SIG-M5 (cell line): ENCODE data around the gene SBK2.
"Not testable (repeated sequence)": the region's sequence is repeated elsewhere in the genome, so short reads cannot be mapped to it uniquely, and the experiment has no call there.

Experiments
- DNase-seq: peaks from one replicate; lab custom pipeline; 2025; lab: John Stamatoyannopoulos, UW

SBK2 gene

DNA sequence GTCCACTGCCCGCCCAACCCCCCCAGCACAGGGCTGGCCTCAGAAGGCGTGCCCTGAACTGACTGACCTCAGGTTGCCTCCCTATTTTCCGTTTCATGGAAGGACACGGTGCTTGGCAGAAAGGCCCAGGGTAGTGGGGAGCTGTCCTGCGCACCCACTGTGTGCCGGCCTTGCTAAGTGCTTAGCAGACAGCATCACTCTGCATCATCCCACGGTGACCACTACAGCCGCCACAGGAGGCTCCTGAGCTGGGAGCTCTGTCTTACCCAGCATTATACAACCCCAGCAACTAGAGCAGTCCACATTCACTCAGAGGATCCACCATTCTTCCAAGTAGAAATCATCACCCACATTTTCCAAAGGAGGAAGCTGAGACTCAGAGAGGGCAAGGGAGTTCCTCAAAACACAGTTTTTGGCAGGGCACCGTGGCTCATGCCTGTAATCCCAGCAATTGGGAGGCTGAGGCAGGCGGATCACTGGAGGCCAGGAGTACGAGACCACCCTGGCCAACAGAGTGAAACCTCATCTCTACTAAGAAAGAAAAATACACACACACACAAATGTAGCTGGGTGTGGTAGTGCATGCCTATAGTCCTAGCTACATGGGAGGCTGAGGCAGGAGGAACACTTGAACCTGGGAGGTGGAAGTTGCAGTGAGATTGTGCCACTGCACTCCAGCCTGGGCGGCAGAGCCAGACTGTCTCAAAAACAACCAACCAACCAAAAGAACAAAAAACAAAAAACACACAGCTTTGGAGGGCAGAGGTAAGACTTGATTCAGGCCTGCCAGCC is 1.6 kb downstream of the SBK2 start:
- no peak for DNase-seq

DNA sequence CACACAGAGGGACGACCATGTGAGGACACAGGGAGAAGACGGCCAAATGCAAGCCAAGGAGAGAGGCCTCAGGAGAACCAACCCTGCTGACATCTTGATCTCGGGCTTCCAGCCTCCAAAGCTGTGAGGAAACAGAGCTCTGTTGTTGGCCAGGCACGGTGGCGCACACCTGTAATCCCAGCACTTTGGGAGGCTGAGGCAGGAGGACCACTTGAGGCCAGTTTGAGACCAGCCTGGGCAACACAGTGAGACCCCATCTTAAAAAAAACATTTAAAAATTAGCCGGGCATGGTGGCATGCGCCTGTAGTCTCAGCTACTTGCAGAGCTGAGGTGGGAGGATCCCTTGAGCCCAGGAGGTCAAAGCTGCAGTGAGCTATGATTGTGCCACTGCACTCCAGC is 2.7 kb downstream of the SBK2 start:
- DNase-seq, result not testable (repeated sequence)

DNA sequence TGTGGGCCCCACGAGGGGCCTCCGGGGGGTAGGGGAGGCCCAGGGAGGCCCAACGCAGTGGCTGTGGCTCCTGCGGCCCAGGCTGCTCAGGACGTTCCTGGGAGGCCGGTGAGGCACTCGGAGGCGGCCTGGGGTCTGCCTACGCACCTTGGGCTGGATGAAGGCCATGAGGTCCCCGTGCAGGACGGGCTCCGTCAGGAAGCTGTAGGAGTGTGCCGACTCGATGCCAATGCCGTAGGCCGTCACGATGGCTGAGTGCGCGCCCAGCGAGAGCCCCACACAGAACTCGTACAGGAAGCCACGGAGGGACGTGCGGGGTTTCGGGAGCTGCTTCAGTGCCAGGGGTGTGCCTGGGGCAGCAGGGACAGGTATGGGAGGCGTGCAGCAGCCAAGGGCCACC is 5.9 kb downstream of the SBK2 start:
- DNase-seq, result no peak

DNA sequence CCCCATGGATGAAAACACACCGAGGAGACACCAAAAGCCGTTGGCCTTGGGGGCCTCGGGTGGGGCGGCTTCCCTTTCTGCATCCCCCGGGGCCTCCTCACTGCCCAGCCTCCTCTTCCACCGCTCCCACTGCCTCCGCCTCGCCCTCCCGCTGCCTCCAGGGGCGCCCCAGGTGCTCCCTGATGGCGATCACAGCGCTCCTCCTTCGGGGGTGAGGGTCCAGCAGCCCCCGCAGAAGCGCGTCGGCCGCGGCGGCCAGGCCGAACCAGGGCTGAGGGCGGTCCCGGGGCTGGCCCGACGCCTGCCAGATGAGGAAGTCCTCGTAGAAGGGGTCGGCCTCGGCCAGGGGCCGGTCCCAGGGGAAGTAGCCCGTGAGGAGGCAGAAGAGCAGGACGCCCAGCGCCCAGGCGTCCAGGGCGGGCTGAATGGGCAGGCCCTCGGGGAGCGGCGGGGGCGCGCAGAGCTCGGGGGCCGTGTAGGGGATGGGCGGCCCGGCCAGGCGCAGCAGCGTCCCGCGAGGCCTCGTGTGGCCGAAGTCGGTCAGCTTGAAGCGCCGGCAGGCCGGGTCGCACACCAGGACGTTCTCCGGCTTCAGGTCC is 7.2 kb downstream of the SBK2 start:
- DNase-seq, result no peak

DNA sequence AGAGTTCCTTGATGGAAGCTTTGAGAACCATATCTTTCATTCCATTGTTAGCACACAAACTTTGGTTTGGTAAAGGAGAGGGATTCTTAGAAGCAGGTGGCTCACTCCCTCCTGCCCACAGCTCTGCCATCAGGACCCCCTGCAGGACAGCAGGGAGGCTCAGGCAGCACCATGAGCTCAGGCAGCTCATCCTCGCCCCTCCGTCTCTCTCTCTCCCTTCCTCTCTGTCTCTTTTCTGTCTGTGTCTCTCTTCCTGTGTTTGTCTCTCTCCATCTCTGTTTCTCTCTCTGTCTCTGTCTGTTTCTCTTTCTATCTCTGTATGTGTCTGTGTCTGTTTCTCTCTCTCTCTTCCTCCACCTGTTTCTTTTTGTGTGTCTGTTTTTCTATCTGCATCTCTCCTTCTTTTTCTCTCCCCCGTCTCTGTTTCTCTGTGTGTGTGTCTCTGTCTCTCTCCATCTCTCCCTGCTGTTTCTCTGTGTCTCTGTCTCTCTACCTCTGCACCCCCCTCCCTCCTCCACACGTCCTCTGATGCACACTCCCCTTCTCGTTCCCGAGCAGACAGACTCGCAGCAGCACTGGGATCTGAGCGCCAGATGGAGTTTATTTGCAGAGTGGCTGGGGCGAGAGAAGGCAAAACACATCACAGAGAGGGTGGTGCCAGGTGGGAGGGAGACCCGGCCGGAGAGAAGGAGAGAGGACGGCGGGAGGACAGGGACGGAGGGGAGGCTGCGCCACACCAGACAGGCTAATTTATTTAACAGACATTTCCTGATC is 8.7 kb downstream of the SBK2 start:
- DNase-seq, result no peak

DNA sequence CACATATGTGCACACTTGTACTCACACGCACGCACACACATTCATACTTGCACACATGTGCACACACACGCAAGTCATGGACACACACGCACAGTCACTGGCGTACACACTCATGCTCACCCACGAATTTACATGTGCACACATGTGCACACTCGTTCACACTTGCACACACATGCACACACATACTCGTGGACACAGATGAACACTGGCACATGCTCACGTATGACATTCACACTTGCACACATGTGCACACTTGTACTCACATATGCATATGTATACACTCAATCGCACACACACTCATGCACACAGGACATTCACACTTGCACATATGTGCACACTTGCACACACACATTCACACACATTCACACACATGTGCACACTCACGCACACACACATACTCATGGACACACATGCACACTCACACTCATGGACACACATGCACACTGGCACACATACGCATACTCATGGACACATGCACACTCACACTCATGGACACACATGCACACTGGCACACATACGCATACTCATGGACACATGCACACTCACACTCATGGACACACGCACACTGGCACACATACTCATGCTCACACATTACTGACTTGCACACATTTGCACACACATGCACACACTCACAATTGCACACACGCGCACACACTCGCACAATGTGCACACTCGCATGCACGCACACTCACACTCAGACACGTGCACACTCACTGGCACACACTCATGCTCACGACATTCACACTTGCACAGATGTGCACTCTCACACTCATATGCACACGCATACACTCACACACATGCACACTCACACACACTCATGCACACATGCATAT is 9.5 kb downstream of the SBK2 start:
- no peak for DNase-seq

DNA sequence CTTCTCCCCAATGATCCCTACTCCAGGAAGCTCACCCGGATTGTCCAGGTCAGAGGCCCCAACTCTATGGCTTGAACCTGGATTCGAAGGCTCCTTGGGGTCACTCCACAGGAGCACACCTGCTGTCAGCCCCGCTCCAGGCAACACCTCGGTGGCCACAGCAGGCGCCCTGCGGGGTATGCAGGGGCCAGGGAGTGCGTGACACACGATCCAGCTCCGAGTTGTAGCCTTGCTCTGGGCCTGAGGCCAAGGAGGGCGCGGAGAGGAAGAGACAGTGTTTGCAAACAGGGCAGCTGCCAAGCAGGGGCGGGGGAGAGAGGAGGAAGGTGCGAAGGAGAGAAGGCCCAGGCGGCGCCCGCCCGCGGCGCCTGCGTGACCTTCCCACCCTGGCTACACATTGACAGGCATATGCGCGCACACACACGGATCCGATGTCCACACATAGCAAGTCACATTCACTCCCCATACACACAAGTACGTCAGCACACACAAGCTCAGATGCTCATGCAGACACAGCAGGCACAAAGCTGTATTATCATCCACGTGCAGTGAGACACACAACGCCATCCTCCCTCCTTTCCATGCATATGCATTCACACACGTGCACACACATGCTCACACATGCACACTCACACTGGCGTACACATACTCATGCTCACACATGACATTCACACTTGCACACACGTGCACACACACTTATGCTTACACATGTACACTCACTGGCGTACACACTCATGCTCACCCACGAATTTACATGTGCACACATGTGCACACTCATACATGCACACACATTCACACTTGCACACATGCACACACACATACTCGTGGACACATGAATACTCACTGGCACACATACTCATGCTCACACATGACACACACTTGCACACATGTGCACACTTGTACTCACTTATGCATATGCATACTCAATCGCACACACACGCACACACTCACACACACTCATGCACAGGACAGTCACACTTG is 10.4 kb downstream of the SBK2 start:
- DNase-seq, result no peak

DNA sequence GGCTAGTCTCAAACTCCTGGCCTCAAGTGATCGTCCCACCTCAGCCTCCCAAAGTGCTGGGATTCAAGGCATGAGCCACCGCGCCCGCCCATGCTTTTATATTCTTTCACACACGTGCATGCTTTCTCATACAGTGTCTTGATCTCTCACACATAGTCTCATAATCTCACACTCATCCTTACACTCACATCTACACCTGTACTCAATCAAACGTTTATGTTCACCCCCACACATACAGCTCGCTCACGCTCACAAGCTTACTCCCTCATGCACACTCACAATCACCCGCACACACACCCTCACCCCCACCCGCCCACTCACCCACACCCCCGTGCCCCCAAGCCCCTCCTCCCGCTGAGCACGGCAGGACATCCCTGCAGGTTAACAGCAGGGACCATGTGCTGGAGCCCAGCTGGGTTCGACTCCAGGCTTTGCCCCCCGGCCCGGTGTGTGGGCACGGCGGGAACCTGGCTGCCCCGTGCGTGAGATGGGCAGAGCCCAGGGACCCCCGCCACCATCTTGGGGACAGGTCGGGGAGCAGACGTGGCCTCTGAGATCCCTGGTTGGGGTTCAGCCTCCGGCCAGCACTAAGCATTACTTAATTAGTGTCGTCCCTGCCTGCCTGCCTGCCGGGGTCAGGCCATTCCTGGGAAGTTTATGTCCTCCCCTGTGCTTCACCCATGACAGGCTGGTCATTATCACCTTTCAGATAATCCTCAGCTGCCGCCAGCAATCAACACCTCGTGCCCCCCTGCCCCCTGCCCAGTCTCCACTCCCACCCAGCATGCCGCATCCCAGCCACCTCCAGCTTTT is 11.4 kb downstream of the SBK2 start:
- DNase-seq, result no peak

DNA sequence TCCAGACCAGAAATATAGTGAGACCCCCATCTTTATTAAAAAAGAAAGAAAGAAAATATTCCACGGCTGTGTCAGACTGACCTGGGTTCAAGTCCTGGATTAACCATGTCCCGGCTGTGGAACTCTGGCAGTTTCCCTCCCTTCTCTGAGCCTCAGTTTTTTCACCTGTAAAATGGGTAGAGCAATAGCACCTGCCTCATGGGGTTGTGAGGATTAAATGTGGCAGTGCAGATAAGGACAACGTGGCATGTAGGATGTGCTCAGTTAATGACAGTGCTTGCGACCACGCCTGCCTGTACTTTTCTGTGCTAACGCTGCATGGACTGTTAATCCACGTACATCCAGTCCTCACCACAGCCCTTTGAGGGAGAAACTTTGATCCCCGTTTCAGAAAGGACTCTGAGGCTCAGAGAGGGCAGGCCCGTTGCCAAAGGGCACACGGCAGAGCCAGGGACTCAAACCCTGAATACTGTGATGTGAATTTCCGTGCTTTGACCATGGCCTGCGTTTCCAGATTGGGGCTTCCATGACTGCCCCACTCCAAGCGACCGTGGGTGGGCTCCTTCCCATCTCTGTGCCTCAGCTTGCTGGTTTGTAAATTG is 16.1 kb downstream of the SBK2 start:
- no peak for DNase-seq

DNA sequence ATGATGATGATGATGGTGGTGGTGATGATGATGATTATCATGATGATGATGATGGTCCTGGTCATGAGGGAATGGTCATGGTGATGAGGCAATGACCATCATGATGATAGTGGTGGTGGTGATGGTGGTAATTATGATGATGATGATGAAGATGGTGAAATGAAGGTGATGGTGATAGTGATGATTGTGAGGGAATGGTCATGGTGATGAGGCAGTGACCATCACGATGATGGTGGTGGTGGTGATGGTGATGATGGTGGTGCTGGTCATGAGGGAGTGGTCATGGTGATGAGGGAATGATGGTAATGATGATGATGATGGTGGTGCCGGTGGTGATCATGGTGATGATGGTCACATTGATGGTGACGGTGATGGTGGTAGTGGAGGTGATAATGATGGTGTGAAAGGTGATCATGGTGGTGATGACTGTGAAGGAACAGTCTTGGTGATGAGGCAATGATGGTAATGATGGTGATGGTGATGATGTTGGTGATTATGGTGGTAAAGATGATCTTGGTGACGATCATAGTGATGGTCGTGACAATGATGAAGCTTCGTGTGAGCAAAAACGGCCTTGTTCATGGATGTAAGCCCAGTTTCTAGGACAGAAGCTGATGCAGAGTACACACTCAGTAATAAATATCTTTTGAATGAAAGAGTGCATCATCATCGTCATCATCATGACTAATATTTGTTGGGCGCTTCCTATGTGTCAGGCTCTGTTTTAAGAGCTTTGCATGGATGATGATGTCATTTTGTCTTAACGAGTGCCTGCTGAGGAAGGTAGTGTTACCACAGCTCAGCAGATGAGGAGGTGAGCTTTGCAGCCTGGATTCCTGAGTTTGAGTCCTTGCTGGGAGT is 17.3 kb downstream of the SBK2 start:
- no peak for DNase-seq

DNA sequence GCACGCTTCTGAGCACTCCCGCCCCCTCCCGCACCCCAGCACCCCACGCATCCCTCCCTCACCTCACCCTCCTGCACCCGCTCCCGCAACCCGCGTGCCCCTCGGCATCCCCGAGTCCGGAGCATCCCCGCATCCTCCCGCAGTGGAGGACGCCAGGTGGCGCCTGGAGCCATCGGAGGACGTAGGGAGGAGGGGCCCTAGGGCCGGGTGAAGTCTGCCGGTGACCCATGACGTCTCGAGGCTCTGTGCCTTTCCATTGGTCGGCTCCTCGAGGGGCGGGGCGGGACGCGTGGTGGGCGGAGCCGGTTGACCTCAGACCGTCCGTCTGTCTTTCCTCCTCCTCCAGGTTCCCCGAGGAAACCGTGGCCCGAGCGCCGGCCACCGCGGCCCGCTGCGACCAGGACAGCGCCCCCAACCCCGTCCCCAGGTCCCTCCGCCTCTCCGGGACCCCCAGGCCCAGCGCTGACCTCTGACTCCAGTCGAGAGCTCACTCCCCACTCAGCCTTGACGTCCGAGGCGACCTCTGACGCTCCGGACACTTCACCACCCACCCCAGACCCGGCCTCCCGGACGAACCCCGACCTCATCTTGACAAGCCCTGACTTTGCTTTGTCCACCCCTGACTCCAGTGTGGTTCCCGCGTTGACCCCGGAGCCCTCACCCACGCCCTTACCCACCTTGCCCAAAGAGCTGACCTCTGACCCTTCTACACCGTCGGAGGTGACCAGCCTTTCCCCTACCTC is 19.9 kb downstream of the SBK2 start:
- peak; percentile 36 for DNase-seq

DNA sequence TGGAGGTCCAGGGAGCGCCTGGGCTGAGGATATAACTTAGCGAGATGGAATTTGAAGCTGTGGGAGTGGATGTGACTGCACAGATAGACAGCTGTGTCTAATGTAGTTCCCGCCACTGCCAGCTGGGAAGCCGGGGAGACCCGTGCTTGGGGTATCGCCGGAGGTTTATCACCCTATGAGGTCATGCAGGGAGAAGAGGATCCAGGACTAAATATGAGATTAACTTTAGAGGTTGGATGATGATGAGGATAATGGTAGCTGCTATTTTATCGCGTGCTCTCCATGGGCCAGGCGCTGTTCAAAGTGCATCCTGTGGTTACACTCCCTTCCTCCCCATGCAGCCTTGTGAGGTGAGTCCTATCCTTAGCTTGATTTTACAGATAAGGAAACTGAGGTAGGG is 28.8 kb downstream of the SBK2 start:
- DNase-seq, result no peak

DNA sequence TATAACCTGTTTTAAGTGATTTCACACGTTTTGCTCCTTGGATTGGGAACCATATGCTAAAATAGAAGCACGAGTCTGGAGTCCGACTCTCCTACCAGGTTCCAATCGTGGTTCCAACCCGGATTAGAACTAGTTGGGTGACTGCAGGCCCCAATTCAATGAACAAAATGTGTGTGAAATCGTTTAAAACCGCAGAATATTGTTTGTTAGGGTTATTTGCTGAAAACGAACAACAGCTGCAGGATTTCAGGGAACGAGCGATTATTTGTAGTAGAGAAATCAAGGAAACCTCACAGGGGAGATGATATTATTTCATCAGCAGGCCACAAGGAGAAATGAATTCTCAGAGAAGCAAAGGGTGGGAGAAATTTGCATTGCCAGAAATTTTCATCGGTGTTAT is 32.0 kb downstream of the SBK2 start:
- DNase-seq, result no peak

DNA sequence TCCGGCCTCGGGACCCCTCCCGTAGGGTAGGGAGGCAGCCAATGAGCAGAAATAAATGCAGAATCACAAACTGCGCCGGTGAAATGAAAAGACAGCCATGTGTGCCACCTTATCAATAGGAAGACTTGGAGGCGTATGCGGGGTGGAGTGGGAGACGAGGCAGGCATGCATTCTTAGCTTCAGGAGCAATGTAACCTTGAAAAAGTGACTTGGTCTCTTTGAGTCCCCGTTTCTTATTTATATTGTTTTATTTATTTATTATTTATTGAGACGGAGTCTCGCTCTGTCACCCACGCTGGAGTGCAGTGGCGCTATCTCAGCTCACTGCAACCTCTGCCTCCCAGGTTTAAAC is 32.7 kb downstream of the SBK2 start:
- DNase-seq, result no peak

DNA sequence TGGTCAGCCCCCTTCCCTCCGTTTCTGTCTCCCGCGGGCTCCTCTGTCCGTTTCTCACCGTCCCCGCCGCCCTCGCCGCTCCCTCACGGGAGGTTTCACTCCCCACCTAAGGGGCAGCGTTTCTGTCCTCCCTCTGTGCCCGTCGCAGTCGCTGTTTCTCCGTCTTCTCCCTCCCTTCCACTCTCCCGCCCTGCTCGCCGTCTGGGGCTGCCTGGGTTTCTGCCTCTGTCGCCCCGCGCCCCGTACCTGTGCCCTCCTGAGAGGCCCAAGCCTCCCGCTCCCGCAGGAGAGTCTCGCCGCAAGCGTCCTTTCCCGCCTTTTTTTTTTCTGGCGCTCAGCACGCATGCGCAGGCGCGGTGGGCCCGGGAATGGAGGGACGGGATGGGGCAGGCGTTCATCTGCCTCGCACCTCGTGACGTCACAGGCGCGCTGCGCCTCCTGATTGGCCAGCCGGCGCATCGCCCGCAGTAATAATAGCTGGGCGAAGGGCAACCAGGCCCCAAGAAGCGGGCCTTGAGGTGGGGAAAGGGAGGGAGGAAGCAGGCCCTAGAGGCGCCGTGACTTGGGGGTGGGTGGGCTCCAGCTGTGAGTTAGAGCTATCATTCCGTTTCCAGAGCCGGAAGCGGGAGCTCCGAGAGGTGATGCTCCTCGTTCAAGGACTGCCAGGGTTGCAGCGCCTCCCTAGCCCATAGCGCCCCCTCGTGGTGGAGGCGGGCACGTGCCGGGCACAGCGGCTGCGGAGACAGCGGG is 33.3 kb downstream of the SBK2 start:
- no peak for DNase-seq

DNA sequence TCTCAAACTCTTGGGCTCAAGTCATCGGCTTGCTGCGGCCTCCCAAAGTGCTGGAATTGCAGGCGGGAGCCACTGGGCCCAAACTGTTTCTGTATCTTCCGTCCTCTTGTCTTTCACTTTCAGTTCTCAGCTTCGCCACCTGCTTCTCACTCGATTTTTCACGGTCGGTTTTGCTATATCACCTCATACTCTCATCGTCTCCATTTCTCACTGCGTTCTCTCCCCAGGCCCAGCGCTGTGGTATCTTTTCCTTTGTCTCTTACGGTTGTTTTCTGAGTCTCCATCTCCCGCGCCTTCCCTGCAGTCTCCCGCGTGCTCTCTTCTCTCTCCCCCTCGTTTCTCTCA is 33.8 kb downstream of the SBK2 start:
- no peak for DNase-seq

DNA sequence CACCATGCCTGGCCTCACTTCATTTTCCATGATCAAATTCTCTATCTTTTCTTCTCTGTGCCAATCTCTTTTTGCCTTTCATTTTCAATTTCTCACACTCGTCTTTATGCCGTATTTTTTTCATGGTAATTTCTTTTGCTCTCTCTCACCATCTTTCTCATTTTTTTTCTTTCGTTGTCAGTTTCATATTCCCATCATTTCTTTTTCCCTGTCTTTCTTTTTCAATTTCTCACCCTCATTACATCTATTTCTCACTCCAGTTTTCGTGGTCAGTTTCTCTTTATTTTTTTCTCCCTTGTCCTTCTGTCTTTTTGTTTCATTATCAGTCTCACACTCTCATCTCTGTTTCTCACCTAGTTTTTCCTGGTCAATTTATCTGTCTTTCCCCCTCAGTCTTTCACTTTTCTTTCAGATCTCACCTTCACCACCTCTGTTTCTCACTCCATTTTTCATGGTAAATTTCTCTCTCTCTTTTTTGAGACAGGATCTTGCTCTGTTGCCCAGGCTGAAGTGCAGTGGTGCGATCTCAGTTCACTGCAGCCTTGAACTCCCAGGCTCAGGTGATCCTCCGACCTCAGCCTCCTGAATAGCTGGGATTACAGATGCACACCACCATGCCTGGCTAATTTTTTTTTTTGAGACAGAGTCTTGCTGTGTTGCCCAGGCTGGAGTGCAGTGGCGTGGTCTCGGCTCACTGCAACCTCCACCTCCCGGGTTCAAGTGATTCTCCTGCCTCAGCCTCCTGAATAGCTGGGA is 34.6 kb downstream of the SBK2 start:
- no peak for DNase-seq
